GM19372 (cell line): ENCODE measurements around the gene SLC47A2.

Source experiments
- ATAC-seq: cut with Tn5 transposase; IDR thresholded peaks from one replicate; pipeline ENCODE4 v1.9.1; 2021; ENCODE audit warnings: mild to moderate bottlenecking, low read depth, moderate library complexity; ENCODE audit not compliant: unreplicated experiment

SLC47A2 gene

GRCh38 chr17:19648475-19649273, 67.7 kb downstream of the SLC47A2 start, which contains the start of gene ALDH3A2:
TSS of gene ALDH3A2 (plus strand) at chr17:19648751. CDS start at chr17:19648972, 221 bp downstream.
- peak; percentile 83 for ATAC-seq

GRCh38 chr17:19647697-19648474, 68.5 kb downstream of the SLC47A2 start:
- peak; percentile 35 for ATAC-seq

GRCh38 chr17:19646788-19647696, 69.3 kb downstream of the SLC47A2 start:
- no peak for ATAC-seq

GRCh38 chr17:19645734-19646201, 70.6 kb downstream of the SLC47A2 start:
- ATAC-seq: no peak

- ATAC-seq: no peak
These were observed 71.7 kb downstream of the SLC47A2 start for GRCh38 chr17:19644493-19645210.

GRCh38 chr17:19642373-19642893, 74.0 kb downstream of the SLC47A2 start:
- ATAC-seq: no peak

- ATAC-seq: no peak
These were observed 74.6 kb downstream of the SLC47A2 start for GRCh38 chr17:19641687-19642372.

GRCh38 chr17:19631905-19632304, 84.5 kb downstream of the SLC47A2 start:
- ATAC-seq: no peak

- no peak for ATAC-seq
These were observed 85.7 kb downstream of the SLC47A2 start for GRCh38 chr17:19630661-19631060.

GRCh38 chr17:19630035-19630434, 86.3 kb downstream of the SLC47A2 start:
- no peak for ATAC-seq

GRCh38 chr17:19629449-19629848, 86.9 kb downstream of the SLC47A2 start:
- no peak for ATAC-seq
